Activated naive CD8-positive, alpha-beta T cell treated with anti-CD3 and anti-CD28 coated beads, Interleukin-2, amount 50 U/mL, for 24 hours (primary cell): ENCODE measurements around the gene KRT24.
"Not testable (repeated sequence)": the region's sequence is repeated elsewhere in the genome, so short reads cannot be mapped to it uniquely, and the experiment has no call there.

ENCODE experiments used
- ATAC-seq: fragments of 150-1000 bp; cut with Tn5 transposase; one replicate; pipeline ENCODE4 v1.10.0; 2021
- DNase-seq: peaks from one replicate; pipeline ENCODE4 v3.0.0; 2021
- H3K27ac Mint-ChIP-seq: one replicate; pipeline ENCODE4 v1.8.0; 2021; ENCODE audit warnings: mild to moderate bottlenecking, mixed read lengths
- H3K27me3 Mint-ChIP-seq: one replicate; pipeline ENCODE4 v1.8.0; 2021; ENCODE audit warnings: mixed read lengths
- H3K36me3 Mint-ChIP-seq: one replicate; pipeline ENCODE4 v1.8.0; 2021; ENCODE audit warnings: low read depth, mixed read lengths
- H3K4me1 Mint-ChIP-seq: one replicate; pipeline ENCODE4 v1.8.0; 2021; ENCODE audit warnings: mixed read lengths
- H3K4me3 Mint-ChIP-seq: one replicate; pipeline ENCODE4 v1.8.0; 2021; ENCODE audit warnings: mild to moderate bottlenecking, moderate library complexity, mixed read lengths
- H3K9me3 Mint-ChIP-seq: one replicate; pipeline ENCODE4 v1.8.0; 2021; ENCODE audit warnings: mixed read lengths

The KRT24 gene

DNA sequence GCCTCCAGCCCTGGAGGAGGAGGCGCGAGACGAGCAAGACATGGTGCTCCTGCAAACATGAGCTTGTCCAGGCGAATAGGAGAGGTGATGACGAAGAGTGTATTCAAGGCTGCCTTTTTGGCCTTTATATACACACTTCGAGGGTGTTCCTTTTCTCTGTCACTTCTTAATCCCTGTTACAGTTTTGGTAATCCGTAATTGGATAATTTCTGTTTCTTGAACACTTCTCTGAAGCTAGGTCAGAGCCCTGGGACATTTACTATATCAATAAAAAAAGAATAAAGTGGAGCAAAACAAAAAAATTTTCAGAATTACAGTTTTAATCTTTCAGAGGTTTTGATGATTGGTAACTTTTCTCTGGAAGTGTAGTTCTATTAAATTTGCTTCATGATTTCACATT, at the start of gene KRT24:
Gene KRT24 (minus strand): TSS at position 101 of the 400 bp plus-strand sequence. CDS start 59 bp downstream, at position 42.
- Mint-ChIP-seq H3K27me3 (peaks cover 12% of the 10 kb centered on the region), H3K9me3 (no peaks in the 10 kb centered on the region), H3K4me1 (no peaks in the 10 kb centered on the region), H3K27ac (no peak within 1 kb of the TSS), H3K4me3 (no peak within 1 kb of the TSS), H3K36me3 (no peaks in the 10 kb centered on the region)
- no peak for DNase-seq
- ATAC-seq, result no peak

- Mint-ChIP-seq H3K27ac (no peak overlapping the region), H3K4me3 (no peak overlapping the region), H3K27me3 (peaks cover 35% of the 10 kb centered on the region), H3K9me3 (no peaks in the 10 kb centered on the region), H3K36me3 (no peaks in the 10 kb centered on the region), H3K4me1 (no peaks in the 10 kb centered on the region)
- DNase-seq (no peak), ATAC-seq (no peak)
Observed at GRCh38 chr17:40751065-40751464, 47.5 kb upstream of the KRT24 start.

GRCh38 chr17:40750391-40750790, 46.8 kb upstream of the KRT24 start:
- DNase-seq (no peak), ATAC-seq (no peak)
- no peak overlapping the region for H3K27ac Mint-ChIP-seq
- H3K36me3 Mint-ChIP-seq, result no peaks in the 10 kb centered on the region
- peaks cover 32% of the 10 kb centered on the region for H3K27me3 Mint-ChIP-seq
- H3K4me3 Mint-ChIP-seq, result no peak overlapping the region
- H3K9me3 Mint-ChIP-seq, result no peaks in the 10 kb centered on the region
- H3K4me1 Mint-ChIP-seq, result no peaks in the 10 kb centered on the region

GRCh38 chr17:40748666-40749065, 45.1 kb upstream of the KRT24 start:
- not testable (repeated sequence) for ATAC-seq, DNase-seq
- H3K27me3 Mint-ChIP-seq, result peaks cover 30% of the 10 kb centered on the region

GRCh38 chr17:40738553-40738952, 35.0 kb upstream of the KRT24 start:
- H3K4me3 Mint-ChIP-seq, result no peak overlapping the region
- H3K27me3 Mint-ChIP-seq, result peaks cover 14% of the 10 kb centered on the region
- peaks cover 5% of the 10 kb centered on the region for H3K9me3 Mint-ChIP-seq
- peaks cover 2% of the 10 kb centered on the region for H3K36me3 Mint-ChIP-seq
- H3K4me1 Mint-ChIP-seq, result no peaks in the 10 kb centered on the region
- ATAC-seq, result no peak
- DNase-seq, result no peak
- H3K27ac Mint-ChIP-seq, result no peak overlapping the region

More at GRCh38 chr17:40748666-40749065, 45.1 kb upstream of the KRT24 start:
- not testable (repeated sequence) for H3K27ac Mint-ChIP-seq, H3K36me3 Mint-ChIP-seq, H3K4me3 Mint-ChIP-seq, H3K9me3 Mint-ChIP-seq, H3K4me1 Mint-ChIP-seq

- DNase-seq (no peak), ATAC-seq (no peak)
- Mint-ChIP-seq H3K9me3 (no peaks in the 10 kb centered on the region), H3K27me3 (peaks cover 22% of the 10 kb centered on the region), H3K27ac (no peak overlapping the region), H3K36me3 (no peaks in the 10 kb centered on the region), H3K4me3 (no peak overlapping the region), H3K4me1 (no peaks in the 10 kb centered on the region)
Observed at GRCh38 chr17:40735016-40735415, 31.5 kb upstream of the KRT24 start.

GRCh38 chr17:40734018-40734417, 30.5 kb upstream of the KRT24 start:
- ATAC-seq, result no peak
- H3K4me3 Mint-ChIP-seq, result no peak overlapping the region
- DNase-seq, result no peak
- no peak overlapping the region for H3K27ac Mint-ChIP-seq
- H3K9me3 Mint-ChIP-seq, result no peaks in the 10 kb centered on the region
- H3K36me3 Mint-ChIP-seq, result no peaks in the 10 kb centered on the region
- peaks cover 24% of the 10 kb centered on the region for H3K27me3 Mint-ChIP-seq
- no peaks in the 10 kb centered on the region for H3K4me1 Mint-ChIP-seq

- ATAC-seq (no peak), DNase-seq (no peak)
- H3K4me1 Mint-ChIP-seq, result peaks cover 9% of the 10 kb centered on the region
- H3K9me3 Mint-ChIP-seq, result no peaks in the 10 kb centered on the region
- H3K4me3 Mint-ChIP-seq, result no peak overlapping the region
- H3K36me3 Mint-ChIP-seq, result no peaks in the 10 kb centered on the region
- H3K27me3 Mint-ChIP-seq, result peaks cover 19% of the 10 kb centered on the region
- H3K27ac Mint-ChIP-seq, result no peak overlapping the region
Observed at GRCh38 chr17:40730970-40731369, 27.4 kb upstream of the KRT24 start.

- Mint-ChIP-seq H3K9me3 (no peaks in the 10 kb centered on the region), H3K36me3 (no peaks in the 10 kb centered on the region)
- ATAC-seq, result no peak
Observed at GRCh38 chr17:40727447-40728231, 24.1 kb upstream of the KRT24 start.

DNA sequence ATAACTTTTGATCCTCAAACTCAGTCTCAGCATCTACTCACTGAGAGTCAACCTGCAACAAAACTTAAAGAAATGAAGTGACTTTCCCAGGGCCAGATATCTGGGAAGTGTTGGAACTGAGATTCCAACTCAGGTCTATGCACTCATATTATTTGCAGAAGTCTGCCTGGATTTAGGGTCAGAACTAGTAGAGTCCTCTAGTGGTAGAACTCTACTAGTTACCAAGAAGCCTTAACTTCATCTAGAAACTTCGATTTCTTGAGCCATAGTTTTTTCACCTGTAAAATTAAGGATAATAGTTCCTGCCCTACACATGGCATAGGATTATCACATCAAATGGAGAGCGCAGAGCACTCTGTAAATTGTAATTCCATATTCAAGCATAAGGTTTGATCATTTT, 23.4 kb upstream of the KRT24 start:
- H3K27me3 Mint-ChIP-seq, result peaks cover 17% of the 10 kb centered on the region
- no peak overlapping the region for H3K27ac Mint-ChIP-seq
- DNase-seq (no peak), ATAC-seq (no peak)
- H3K4me1 Mint-ChIP-seq, result peaks cover 9% of the 10 kb centered on the region
- H3K9me3 Mint-ChIP-seq, result no peaks in the 10 kb centered on the region
- no peak overlapping the region for H3K4me3 Mint-ChIP-seq
- no peaks in the 10 kb centered on the region for H3K36me3 Mint-ChIP-seq

More at GRCh38 chr17:40727447-40728231, 24.1 kb upstream of the KRT24 start:
- no peak for DNase-seq
- H3K4me1 Mint-ChIP-seq, result peaks cover 9% of the 10 kb centered on the region
- peak overlapping the region; percentile 38 for H3K27ac Mint-ChIP-seq
- no peak overlapping the region for H3K4me3 Mint-ChIP-seq
- H3K27me3 Mint-ChIP-seq, result peaks cover 22% of the 10 kb centered on the region

- Mint-ChIP-seq H3K4me1 (peaks cover 9% of the 10 kb centered on the region), H3K9me3 (no peaks in the 10 kb centered on the region), H3K27me3 (peaks cover 11% of the 10 kb centered on the region)
Observed at GRCh38 chr17:40724656-40725055, 21.1 kb upstream of the KRT24 start.

GRCh38 chr17:40722241-40722640, 18.7 kb upstream of the KRT24 start:
- DNase-seq (no peak), ATAC-seq (no peak)
- H3K27me3 Mint-ChIP-seq, result peaks cover 11% of the 10 kb centered on the region

More at GRCh38 chr17:40724656-40725055, 21.1 kb upstream of the KRT24 start:
- H3K27ac Mint-ChIP-seq, result no peak overlapping the region
- H3K4me3 Mint-ChIP-seq, result no peak overlapping the region
- DNase-seq, result no peak
- no peak for ATAC-seq
- H3K36me3 Mint-ChIP-seq, result no peaks in the 10 kb centered on the region

GRCh38 chr17:40720899-40721298, 17.3 kb upstream of the KRT24 start:
- DNase-seq (no peak), ATAC-seq (no peak)
- Mint-ChIP-seq H3K4me3 (no peak overlapping the region), H3K4me1 (no peaks in the 10 kb centered on the region), H3K27ac (no peak overlapping the region), H3K9me3 (no peaks in the 10 kb centered on the region), H3K27me3 (peaks cover 11% of the 10 kb centered on the region), H3K36me3 (no peaks in the 10 kb centered on the region)

More at GRCh38 chr17:40722241-40722640, 18.7 kb upstream of the KRT24 start:
- no peaks in the 10 kb centered on the region for H3K9me3 Mint-ChIP-seq
- no peak overlapping the region for H3K4me3 Mint-ChIP-seq
- H3K4me1 Mint-ChIP-seq, result peaks cover 2% of the 10 kb centered on the region
- H3K36me3 Mint-ChIP-seq, result no peaks in the 10 kb centered on the region
- no peak overlapping the region for H3K27ac Mint-ChIP-seq

- H3K27me3 Mint-ChIP-seq, result peaks cover 8% of the 10 kb centered on the region
- H3K9me3 Mint-ChIP-seq, result no peaks in the 10 kb centered on the region
- H3K36me3 Mint-ChIP-seq, result no peaks in the 10 kb centered on the region
- no peak for DNase-seq
- no peak for ATAC-seq
- H3K27ac Mint-ChIP-seq, result no peak overlapping the region
- H3K4me1 Mint-ChIP-seq, result no peaks in the 10 kb centered on the region
- no peak overlapping the region for H3K4me3 Mint-ChIP-seq
Observed at GRCh38 chr17:40718930-40719329, 15.4 kb upstream of the KRT24 start.

DNA sequence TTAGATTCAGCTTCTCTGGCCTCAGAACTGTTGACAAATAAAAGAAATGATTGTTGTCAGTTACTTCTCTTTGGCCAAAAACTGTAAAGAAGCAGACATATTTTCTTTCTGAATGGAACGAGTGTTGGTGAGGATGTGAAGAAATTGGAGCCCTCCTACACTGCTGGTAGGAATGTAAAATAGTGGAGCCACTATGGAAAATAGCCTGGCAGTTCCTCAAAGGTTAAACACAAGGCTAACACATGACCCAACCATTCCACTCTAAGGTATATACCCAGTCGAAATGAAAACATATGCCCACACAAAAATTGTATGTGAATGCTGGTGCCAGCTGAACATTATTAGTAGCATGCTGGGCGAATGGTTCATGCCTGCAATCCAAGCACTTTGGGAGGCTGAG, 14.2 kb upstream of the KRT24 start:
- H3K4me1 Mint-ChIP-seq, result no peaks in the 10 kb centered on the region
- no peaks in the 10 kb centered on the region for H3K36me3 Mint-ChIP-seq
- no peak overlapping the region for H3K4me3 Mint-ChIP-seq
- ATAC-seq (no peak), DNase-seq (no peak)
- H3K9me3 Mint-ChIP-seq, result no peaks in the 10 kb centered on the region
- H3K27ac Mint-ChIP-seq, result no peak overlapping the region
- H3K27me3 Mint-ChIP-seq, result peaks cover 8% of the 10 kb centered on the region
